Thoracic aorta (tissue), 2 donors: ENCODE measurements around the gene HPCAL1. TPM values are rescaled to one million over a fixed set of nuclear protein-coding genes. Genes with fewer than 3 reads are reported as not detected.
"Not testable (repeated sequence)": the region's sequence is repeated elsewhere in the genome, so short reads cannot be mapped to it uniquely, and the experiment has no call there.

Experiments used
- ATAC-seq: fragments of 150-250 bp; one replicate; pipeline ENCODE4 v1.8.0; 2017; ENCODE audit warnings: low read depth; ENCODE audit not compliant: insufficient number of reproducible peaks, low FRiP score
- DNase-seq: peaks from one replicate; pipeline ENCODE4 v3.0.0-alpha.2; 2020; ENCODE audit warnings: low spot score
- H3K27ac ChIP-seq, 2 donors: fragments of 200-600 bp; sonication (generic); 1 replicate in 1 of 2; 2 replicates in 1 of 2; pipeline ENCODE4 v1.5.1; 2016; ENCODE audit warnings: mild to moderate bottlenecking in 2 of 2, moderate library complexity in 2 of 2
- H3K27me3 ChIP-seq: fragments of 200-600 bp; sonication (generic); replicated peaks from 2 replicates; pipeline ENCODE4 v1.6.0; 2016; ENCODE audit warnings: mild to moderate bottlenecking; ENCODE audit not compliant: insufficient read depth
- H3K36me3 ChIP-seq: fragments of 200-600 bp; sonication (generic); one replicate; pipeline ENCODE4 v1.5.1; 2016
- H3K4me1 ChIP-seq, 2 donors: fragments of 200-600 bp; sonication (generic); 1 replicate in 1 of 2; 2 replicates in 1 of 2; pipeline versions ENCODE4 v1.5.1 to v1.6.0; 2016; ENCODE audit warnings: low read depth in 2 of 2, mild to moderate bottlenecking in 1 of 2; ENCODE audit not compliant: control insufficient read depth in 1 of 2
- H3K4me3 ChIP-seq: fragments of 200-600 bp; sonication (generic); 2 replicates; pipeline ENCODE4 v1.5.1; 2016; ENCODE audit warnings: mild to moderate bottlenecking
- H3K9me3 ChIP-seq: fragments of 200-600 bp; sonication (generic); 2 replicates; pipeline ENCODE4 v1.5.1; 2016
- total RNA-seq, 2 donors: library from RNA; depleted of rRNA; stranded (reverse); fragments of >200 nt; gene quantifications; one replicate each; pipeline versions ENCODE4 v1.1.0 to v1.2.3, GENCODE V29; 2016
- TF ChIP-seq, protein P1 (sequence below): fragments of 200-600 bp; sonication (generic); IDR thresholded peaks from one replicate; pipeline ENCODE4 v1.5.1; 2019; ENCODE audit warnings: antibody characterized with exemption

HPCAL1 gene
- total RNA-seq, 2 donors from 2014 or later: 34.6 to 50.2 TPM

DNA sequence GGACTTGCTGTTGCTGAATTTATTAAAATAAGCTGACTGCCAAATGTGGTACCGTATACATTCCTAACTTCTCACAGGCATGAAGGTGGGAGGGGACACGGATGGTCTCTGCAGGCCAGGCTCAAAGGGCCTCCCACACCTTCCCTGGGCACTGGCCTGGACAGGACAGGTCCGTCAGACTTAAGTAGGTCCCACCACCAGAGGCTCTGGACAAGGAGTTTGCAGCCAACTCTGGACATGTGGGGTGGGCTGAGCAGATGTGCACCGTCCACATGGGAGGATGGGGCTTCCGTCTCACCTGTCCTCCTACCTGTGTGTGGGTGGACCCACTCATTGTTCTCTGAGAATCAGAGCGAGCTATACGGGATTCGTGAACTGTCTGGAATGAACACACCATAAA is 137.3 kb downstream of the HPCAL1 start:
- H3K9me3 ChIP-seq: no peaks in the 10 kb centered on the region
- H3K4me1 ChIP-seq: peaks cover 0 to 14% of the 10 kb centered on the region in 2 donors
- no peak overlapping the region for H3K27ac ChIP-seq
- H3K27me3 ChIP-seq: no peaks in the 10 kb centered on the region
- H3K4me3 ChIP-seq: no peak overlapping the region
- TF ChIP-seq, protein P1, sequence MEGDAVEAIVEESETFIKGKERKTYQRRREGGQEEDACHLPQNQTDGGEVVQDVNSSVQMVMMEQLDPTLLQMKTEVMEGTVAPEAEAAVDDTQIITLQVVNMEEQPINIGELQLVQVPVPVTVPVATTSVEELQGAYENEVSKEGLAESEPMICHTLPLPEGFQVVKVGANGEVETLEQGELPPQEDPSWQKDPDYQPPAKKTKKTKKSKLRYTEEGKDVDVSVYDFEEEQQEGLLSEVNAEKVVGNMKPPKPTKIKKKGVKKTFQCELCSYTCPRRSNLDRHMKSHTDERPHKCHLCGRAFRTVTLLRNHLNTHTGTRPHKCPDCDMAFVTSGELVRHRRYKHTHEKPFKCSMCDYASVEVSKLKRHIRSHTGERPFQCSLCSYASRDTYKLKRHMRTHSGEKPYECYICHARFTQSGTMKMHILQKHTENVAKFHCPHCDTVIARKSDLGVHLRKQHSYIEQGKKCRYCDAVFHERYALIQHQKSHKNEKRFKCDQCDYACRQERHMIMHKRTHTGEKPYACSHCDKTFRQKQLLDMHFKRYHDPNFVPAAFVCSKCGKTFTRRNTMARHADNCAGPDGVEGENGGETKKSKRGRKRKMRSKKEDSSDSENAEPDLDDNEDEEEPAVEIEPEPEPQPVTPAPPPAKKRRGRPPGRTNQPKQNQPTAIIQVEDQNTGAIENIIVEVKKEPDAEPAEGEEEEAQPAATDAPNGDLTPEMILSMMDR: no peak
- ATAC-seq: no peak
- no peak for DNase-seq
- H3K36me3 ChIP-seq: peaks cover 50% of the 10 kb centered on the region

DNA sequence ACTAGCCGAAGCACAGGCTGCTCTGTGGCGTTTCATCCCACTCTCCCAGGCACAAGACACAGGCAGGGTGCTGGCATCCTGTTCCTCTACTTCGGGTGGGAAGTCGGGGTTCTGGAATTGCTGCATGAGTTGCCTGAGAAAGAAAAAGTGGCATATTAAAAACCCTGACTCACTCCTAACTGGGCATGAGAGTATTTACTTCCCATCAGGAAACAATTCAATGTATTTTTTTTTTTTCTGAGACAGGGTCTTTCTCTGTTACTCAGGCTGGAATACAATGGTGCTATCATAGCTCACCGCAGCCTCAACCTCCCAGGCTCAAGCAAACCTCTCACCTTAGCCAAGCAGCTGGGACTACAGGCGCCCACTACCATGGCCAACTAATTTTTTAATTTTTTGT is 138.0 kb downstream of the HPCAL1 start:
- no peak overlapping the region for H3K27ac ChIP-seq
- H3K27me3 ChIP-seq: no peaks in the 10 kb centered on the region
- H3K36me3 ChIP-seq: peaks cover 50% of the 10 kb centered on the region
- peaks cover 2 to 22% of the 10 kb centered on the region in 2 donors for H3K4me1 ChIP-seq
- DNase-seq: no peak
- TF ChIP-seq, protein P1: no peak
- no peak for ATAC-seq
- no peak overlapping the region for H3K4me3 ChIP-seq
- H3K9me3 ChIP-seq: no peaks in the 10 kb centered on the region

DNA sequence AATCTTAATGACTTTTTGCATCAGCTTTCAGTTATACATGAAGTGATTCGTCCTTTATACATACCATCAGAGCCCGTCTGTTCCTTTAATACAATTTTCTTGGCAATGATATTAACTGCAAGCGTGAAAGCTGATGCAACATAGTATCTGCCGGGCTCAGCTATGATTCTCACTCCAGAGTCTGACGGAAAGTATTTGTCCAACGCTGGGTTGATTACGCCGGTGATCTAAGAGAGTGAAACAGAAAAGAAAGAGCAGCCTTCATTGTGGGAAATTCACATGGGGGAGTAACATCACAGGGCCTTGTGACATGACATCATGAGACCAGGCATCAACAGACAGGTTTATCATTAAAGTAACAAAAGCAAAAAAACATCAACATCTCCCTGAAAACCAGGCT is 139.2 kb downstream of the HPCAL1 start:
- peaks cover 50% of the 10 kb centered on the region for H3K36me3 ChIP-seq
- no peak for ATAC-seq

DNA sequence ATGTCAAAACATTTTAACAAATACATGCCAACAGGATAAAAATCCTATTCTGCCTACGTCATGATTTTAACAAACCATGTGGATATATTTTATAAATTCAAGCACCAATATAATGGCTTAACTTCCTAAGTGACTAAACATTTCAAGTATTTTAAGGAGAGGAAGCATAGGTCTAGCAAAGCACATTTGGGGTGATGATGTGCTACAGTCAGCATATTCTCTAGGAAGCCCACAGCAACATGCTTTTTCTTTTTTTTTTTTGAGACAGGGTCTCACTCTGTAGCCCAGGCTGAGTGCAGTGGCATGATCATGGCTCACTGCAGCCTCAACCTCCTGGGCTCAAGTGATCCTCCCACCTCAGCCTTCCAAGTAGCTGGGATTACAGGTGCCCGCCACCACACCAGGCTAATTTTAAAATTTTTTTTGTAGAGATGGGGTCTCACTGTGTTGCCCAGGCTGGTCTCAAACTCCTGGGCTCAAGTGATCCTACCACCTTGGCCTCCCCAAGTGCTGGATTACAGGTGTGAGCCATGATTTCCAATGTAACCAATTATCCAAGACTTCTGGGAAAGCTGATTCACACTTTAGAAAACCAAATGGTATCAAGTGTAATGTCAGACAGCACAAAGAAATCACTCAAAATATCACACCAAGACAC is 139.9 kb downstream of the HPCAL1 start:
- not testable (repeated sequence) for H3K9me3 ChIP-seq, H3K4me3 ChIP-seq, ATAC-seq, H3K27ac ChIP-seq, H3K27me3 ChIP-seq, DNase-seq
- Histone ChIP-seq H3K4me1 (peaks cover 11 to 41% of the 10 kb centered on the region in 2 donors), H3K36me3 (peaks cover 50% of the 10 kb centered on the region)

More for the DNA sequence above, 139.2 kb downstream of the HPCAL1 start:
- Histone ChIP-seq H3K4me3 (no peak overlapping the region), H3K27ac (no peak overlapping the region), H3K27me3 (no peaks in the 10 kb centered on the region), H3K4me1 (peaks cover 8 to 34% of the 10 kb centered on the region in 2 donors), H3K9me3 (no peaks in the 10 kb centered on the region)
- TF ChIP-seq, protein P1: no peak
- no peak for DNase-seq

DNA sequence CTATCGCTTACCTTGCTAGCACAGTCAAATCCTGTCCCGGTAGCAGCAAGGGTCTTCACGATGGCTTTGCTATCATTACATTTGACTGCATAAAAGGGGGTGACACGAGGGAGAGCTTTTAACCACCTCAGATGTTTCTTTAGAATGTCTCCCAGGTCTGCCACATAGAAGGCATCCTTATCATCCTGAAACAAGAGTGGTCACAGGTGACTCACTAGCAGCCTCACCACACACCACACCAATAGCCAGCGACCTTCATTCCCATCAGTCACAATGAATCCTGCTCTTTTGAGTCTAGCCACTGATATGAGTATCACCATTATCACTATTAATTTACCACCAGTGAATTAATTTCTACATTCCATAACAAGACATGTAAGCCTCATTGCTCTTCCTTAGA is 141.8 kb downstream of the HPCAL1 start:
- Histone ChIP-seq H3K27ac (peak overlapping the region in 1 of 2 donors; percentile 29), H3K4me3 (no peak overlapping the region), H3K9me3 (no peaks in the 10 kb centered on the region), H3K36me3 (peaks cover 50% of the 10 kb centered on the region), H3K4me1 (peaks cover 14 to 43% of the 10 kb centered on the region in 2 donors), H3K27me3 (no peaks in the 10 kb centered on the region)
- no peak for DNase-seq
- TF ChIP-seq, protein P1: no peak
- ATAC-seq: no peak

DNA sequence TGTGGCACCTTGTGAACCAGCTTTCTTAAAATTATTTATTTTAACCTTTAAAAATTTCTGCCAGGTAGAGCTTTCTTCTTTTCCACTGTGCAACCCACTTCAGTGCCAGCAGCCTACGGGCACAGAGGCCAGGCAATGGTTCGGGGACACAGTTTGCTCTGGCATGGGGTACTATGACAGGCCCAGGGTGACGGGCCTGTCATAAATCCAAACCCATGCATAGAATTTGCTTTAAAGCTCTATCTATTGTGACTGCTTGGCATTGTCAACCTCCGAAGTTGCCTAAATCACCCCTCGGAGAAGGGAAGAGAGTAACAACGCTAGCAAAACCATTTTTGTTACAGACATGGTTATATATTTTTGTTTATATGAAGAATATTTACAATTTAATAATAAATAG is 143.9 kb downstream of the HPCAL1 start:
- H3K36me3 ChIP-seq: peaks cover 28% of the 10 kb centered on the region
- H3K4me3 ChIP-seq: peak overlapping the region; percentile 79
- no peak for ATAC-seq
- no peaks in the 10 kb centered on the region for H3K9me3 ChIP-seq
- H3K27me3 ChIP-seq: no peaks in the 10 kb centered on the region
- H3K4me1 ChIP-seq: peaks cover 14 to 52% of the 10 kb centered on the region in 2 donors
- no peak for DNase-seq
- TF ChIP-seq, protein P1: no peak
- H3K27ac ChIP-seq: peak overlapping the region; percentile 92 to 93
